H1 (cell line): ENCODE results near the gene HDAC3. TPM values are rescaled to one million over a fixed set of nuclear protein-coding genes. Genes with fewer than 3 reads are reported as not detected.

Source experiments
- ATF2 ChIP-seq: IDR thresholded peaks from 2 replicates; pipeline ENCODE4 v1.6.1; 2012; ENCODE audit warnings: low read length, inconsistent platforms
- ATF3 ChIP-seq: IDR thresholded peaks from 2 replicates; pipeline ENCODE4 v1.6.1; 2011; ENCODE audit warnings: low read depth, mild to moderate bottlenecking, low read length; ENCODE audit not compliant: insufficient read depth
- BACH1 ChIP-seq: IDR thresholded peaks from 2 replicates; pipeline ENCODE4 v1.6.1; 2012; ENCODE audit warnings: low read length, improper control_type of control experiment
- CBX5 ChIP-seq: fragments of 300-800, 300-1000 bp; sonication (generic); IDR thresholded peaks from 2 replicates; pipeline ENCODE4 v1.7.1; 2016; ENCODE audit warnings: antibody characterized with exemption, low read length, low read depth
- CHD2 ChIP-seq: IDR thresholded peaks from 2 replicates; pipeline ENCODE4 v1.6.1; 2012; ENCODE audit warnings: low read length, improper control_type of control experiment
- E2F6 ChIP-seq: IDR thresholded peaks from 2 replicates; pipeline ENCODE4 v1.6.1; 2012; ENCODE audit warnings: inconsistent platforms
- EP300 ChIP-seq, 2 experiments: IDR thresholded peaks; 1 replicate in 1 of 2; 2 replicates in 1 of 2; pipeline ENCODE4 v1.6.1; 2011 to 2012; ENCODE audit warnings: low read depth in 2 of 2, low read length in 2 of 2, mild to moderate bottlenecking in 2 of 2, borderline replicate concordance in 1 of 2, inconsistent platforms in 1 of 2, moderate library complexity in 1 of 2
- HDAC2 ChIP-seq, 2 experiments: fragments of 300-600 bp in 1 of 2; sonication (generic) in 1 of 2; IDR thresholded peaks; 2 replicates each; pipeline ENCODE4 v1.6.1; 2011 to 2012; ENCODE audit warnings: low read depth in 2 of 2, low read length in 2 of 2, mild to moderate bottlenecking in 2 of 2, moderate library complexity in 2 of 2, borderline replicate concordance in 1 of 2, inconsistent platforms in 1 of 2
- JUND ChIP-seq: IDR thresholded peaks from 2 replicates; pipeline ENCODE4 v1.6.1; 2011; ENCODE audit warnings: mild to moderate bottlenecking, improper control_type of control experiment, low read length
- KDM4A ChIP-seq: IDR thresholded peaks from one replicate; pipeline ENCODE4 v1.7.1; 2012; ENCODE audit warnings: low read depth, mild to moderate bottlenecking, moderate library complexity, low read length, inconsistent platforms; ENCODE audit not compliant: severe bottlenecking
- KDM5A ChIP-seq: fragments of 200-600 bp; IDR thresholded peaks from 2 replicates; pipeline ENCODE4 v1.7.1; 2012; ENCODE audit warnings: mild to moderate bottlenecking, low read length, inconsistent platforms, mixed read lengths
- MAX ChIP-seq: IDR thresholded peaks from 2 replicates; pipeline ENCODE4 v1.6.1; 2012; ENCODE audit warnings: inconsistent platforms
- NANOG ChIP-seq: IDR thresholded peaks from 2 replicates; pipeline ENCODE4 v1.6.1; 2011; ENCODE audit warnings: low read length, low read depth, mild to moderate bottlenecking, inconsistent platforms; ENCODE audit not compliant: insufficient read depth, poor library complexity, severe bottlenecking
- PHF8 ChIP-seq: fragments of 200-600 bp; sonication (generic); conservative IDR thresholded peaks from 2 replicates; pipeline ENCODE4 v1.7.1; 2012; ENCODE audit warnings: low read depth, mild to moderate bottlenecking, inconsistent platforms, low read length, moderate library complexity
- RFX5 ChIP-seq: IDR thresholded peaks from 2 replicates; pipeline ENCODE4 v1.6.1; 2011; ENCODE audit warnings: low read depth, low read length, improper control_type of control experiment, borderline replicate concordance
- SIX5 ChIP-seq: IDR thresholded peaks from 2 replicates; pipeline ENCODE4 v1.6.1; 2011; ENCODE audit warnings: mild to moderate bottlenecking, low read depth, low read length
- SP2 ChIP-seq: IDR thresholded peaks from 2 replicates; pipeline ENCODE4 v1.6.1; 2012; ENCODE audit warnings: mild to moderate bottlenecking, low read length, inconsistent platforms
- SP4 ChIP-seq: IDR thresholded peaks from 2 replicates; pipeline ENCODE4 v1.6.1; 2012; ENCODE audit warnings: low read length, inconsistent platforms
- SUZ12 ChIP-seq: fragments of 200-600 bp; sonication (generic); IDR thresholded peaks from 2 replicates; pipeline ENCODE4 v1.6.1; 2012; ENCODE audit warnings: mild to moderate bottlenecking, inconsistent platforms, low read length, moderate library complexity, mixed read lengths
- TAF7 ChIP-seq: optimal IDR thresholded peaks from 2 replicates; pipeline ENCODE3; 2011; ENCODE audit warnings: low read depth, mild to moderate bottlenecking, inconsistent platforms, low read length, moderate library complexity, borderline replicate concordance
- YY1 ChIP-seq: IDR thresholded peaks from 2 replicates; pipeline ENCODE4 v1.6.1; 2011; ENCODE audit warnings: low read depth, mild to moderate bottlenecking, low read length
- polyA plus RNA-seq, 7 experiments: library from polyadenylated mRNA; depleted of rRNA in 3 of 7; stranded (reverse) in 5 of 7; unstranded in 2 of 7; fragments of >200 nt in 5 of 7; fragments of 200-250 nt in 2 of 7; gene quantifications; 1 replicate in 5 of 7; 2 replicates in 1 of 7; 4 replicates in 1 of 7; pipeline versions ENCODE4 v1.2.1 to v1.2.3, GENCODE V29; 2011 to 2013; ENCODE audit warnings: missing spikeins in 2 of 7, mixed read lengths in 2 of 7
- total RNA-seq: library from RNA; stranded (reverse); fragmentation: NEBNext Ultra II Directional; extraction: Animal tissue kit (Norgen Biotek cat#: 25700); gene quantifications from 2 replicates; pipeline ENCODE4 v1.2.1, GENCODE V29; 2021

HDAC3 gene
- total and polyA plus RNA-seq, 2 of the 8 experiments (the other 6 are each of a cell fraction or from before 2014, with no cell fraction given), result 99.0 to 120 TPM

- TF ChIP-seq KDM4A (peak; percentile 68), BACH1 (no peak), ATF2 (no peak), HDAC2 (IDR thresholded peaks at IDR 0.05; ENCODE audit: borderline replicate concordance in 1 of 2, low read depth in 2 of 2, low read length in 2 of 2) (no peak), SUZ12 (no peak), SP4 (peak; percentile 51; the same call in 1 of the 2 replicates), YY1 (0 out of 2 replicates have a peak, but pooled peaks have one; percentile 10), CHD2 (no peak), CBX5 (no peak), SIX5 (no peak), PHF8 (peak; percentile 96), SP2 (no peak), JUND (no peak), NANOG (no peak), MAX (no peak), TAF7 (no peak), RFX5 (no peak), ATF3 (no peak), EP300 (IDR thresholded peaks at IDR 0.05; ENCODE audit: borderline replicate concordance in 1 of 2, low read depth in 2 of 2, low read length in 2 of 2) (no peak), E2F6 (no peak), KDM5A (no peak)
Measured at GRCh38 chr5:141636413-141637122, at the start of gene HDAC3, which contains the start of gene RELL2 (continued).
